NCI-H1092 (cell line): ENCODE results near the gene TEX19.
"Not testable (repeated sequence)": the region's sequence is repeated elsewhere in the genome, so short reads cannot be mapped to it uniquely, and the experiment has no call there.

Source experiments
- DNase-seq: peaks from one replicate; lab custom pipeline; 2025; lab: John Stamatoyannopoulos, UW

TEX19 gene

GRCh38 chr17:82356845-82357355 lies 2.1 kb upstream of the TEX19 start:
- no peak for DNase-seq

GRCh38 chr17:82357394-82357793 lies 1.7 kb upstream of the TEX19 start:
- DNase-seq = no peak

DNA sequence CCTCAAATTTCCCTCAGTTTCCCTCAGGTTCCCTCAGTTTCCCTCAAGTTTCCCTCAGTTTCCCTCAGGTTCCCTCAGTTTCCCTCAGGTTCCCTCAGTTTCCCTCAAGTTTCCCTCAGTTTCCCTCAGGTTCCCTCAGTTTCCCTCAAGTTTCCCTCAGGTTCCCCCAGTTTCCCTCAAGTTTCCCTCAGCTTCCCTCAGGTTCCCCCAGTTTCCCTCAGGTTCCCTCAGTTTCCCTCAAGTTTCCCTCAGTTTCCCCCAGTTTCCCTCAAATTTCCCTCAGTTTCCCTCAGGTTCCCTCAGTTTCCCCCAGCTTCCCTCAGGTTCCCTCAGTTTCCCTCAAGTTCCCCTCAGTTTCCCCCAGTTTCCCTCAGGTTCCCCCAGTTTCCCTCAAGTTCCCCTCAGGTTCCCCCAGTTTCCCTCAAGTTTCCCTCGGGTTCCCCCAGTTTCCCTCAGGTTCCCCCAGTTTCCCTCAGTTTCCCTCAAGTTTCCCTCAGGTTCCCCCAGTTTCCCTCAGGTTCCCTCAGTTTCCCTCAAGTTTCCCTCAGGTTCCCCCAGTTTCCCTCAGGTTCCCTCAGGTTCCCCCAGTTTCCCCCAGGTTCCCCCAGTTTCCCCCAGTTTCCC lies 516 bp downstream of the TEX19 start:
- DNase-seq = not testable (repeated sequence)

GRCh38 chr17:82361885-82362633 lies 3.0 kb downstream of the TEX19 start:
- no peak for DNase-seq

GRCh38 chr17:82365606-82366295 lies 6.7 kb downstream of the TEX19 start:
- no peak for DNase-seq

DNA sequence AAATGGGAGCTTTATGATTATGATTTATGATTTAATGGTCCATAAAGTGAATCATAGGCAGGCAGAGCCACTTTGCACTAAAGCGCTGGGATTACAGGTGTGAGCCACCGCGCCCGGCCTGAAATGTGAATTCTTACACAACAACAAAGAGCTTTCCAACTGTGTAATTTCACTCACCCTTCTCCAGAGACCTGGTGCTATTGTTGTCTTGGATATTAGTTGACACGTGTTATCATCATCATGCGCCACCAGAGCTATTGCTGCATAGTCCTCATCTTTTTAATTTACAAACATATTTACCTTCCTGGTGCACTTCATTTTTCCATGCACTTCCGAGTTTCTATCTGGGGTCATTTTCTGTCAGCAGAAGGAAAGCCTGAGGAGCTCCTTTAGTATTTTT lies 7.7 kb downstream of the TEX19 start:
- DNase-seq = no peak

- DNase-seq = no peak
Observed at GRCh38 chr17:82367724-82368524, 8.9 kb downstream of the TEX19 start.

GRCh38 chr17:82369211-82369610 lies 10.2 kb downstream of the TEX19 start:
- no peak for DNase-seq

GRCh38 chr17:82370471-82371332 lies 11.7 kb downstream of the TEX19 start:
- no peak for DNase-seq

DNA sequence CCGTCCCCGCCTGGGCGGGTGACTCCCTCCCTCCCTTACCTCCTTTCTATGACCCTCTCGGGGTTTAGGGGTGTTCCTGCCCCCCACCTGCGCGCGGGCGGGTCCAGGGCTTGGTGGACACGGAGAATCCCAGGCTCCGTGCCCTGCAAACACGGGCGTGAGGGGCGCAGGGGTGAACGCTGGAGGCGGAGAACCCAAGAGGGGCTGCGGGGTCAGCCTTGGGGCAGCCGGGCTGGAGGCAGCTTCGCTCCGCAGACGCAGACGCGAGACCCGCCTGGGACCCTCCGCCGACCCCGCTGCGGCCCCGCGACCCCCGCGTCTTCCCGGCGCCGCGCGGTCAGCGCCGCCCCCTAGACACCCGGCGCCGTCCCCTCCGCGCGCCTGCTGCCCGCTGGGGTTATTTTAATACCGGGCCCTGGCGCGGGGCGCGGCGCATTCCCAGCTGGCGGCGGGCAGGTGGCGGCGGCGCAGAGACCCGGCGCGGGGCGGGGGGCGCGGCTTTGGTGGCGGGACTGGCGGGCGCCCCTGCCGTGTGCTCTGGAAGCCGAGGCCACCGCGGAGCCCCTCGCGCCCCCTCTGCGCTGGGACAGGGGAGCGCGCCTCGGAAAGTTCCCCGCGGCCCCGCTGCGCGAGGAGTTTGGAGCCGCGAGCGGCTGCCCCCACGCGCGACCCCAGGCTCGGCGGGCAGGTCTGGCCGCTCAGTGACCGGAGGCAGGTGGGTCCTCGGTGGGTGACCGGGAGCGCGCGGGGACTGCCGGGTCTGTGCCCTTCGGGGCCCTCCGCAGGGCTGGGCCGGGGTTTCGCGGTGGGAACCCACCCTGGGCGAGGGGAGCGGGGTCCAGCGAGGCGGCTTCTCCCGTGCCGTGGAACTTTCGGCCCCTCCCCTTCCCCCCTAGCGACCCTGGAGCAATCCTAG lies 12.5 kb downstream of the TEX19 start, which contains the start of gene UTS2R:
TSS of gene UTS2R (plus strand) at position 433 of the 916 bp plus-strand sequence. CDS start 2,560 bp downstream, outside the sequence.
- DNase-seq = no peak

GRCh38 chr17:82372249-82373071 lies 13.4 kb downstream of the TEX19 start:
- no peak for DNase-seq

DNA sequence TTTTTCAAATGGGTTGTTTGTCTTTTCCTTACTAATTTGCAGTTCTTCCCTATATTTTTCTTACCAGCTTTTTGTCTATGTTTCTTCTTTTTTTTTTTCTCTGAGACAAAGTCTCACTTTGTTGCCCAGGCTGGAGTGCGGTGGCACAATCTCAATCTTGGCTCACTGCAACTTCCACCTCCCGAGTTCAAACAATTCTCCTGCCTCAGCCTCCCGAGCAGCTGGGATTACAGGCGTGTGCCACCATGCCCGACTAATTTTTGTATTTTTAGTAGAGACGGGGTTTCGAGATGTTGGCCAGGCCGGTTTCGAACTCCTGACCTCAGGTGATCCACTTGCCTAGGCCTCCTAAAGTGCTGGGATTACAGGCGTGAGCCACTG lies 14.0 kb downstream of the TEX19 start:
- DNase-seq = not testable (repeated sequence)

- DNase-seq = no peak
Observed at GRCh38 chr17:82373731-82374625, 14.9 kb downstream of the TEX19 start.

- no peak for DNase-seq
Observed at GRCh38 chr17:82374626-82375331, 15.7 kb downstream of the TEX19 start.

DNA sequence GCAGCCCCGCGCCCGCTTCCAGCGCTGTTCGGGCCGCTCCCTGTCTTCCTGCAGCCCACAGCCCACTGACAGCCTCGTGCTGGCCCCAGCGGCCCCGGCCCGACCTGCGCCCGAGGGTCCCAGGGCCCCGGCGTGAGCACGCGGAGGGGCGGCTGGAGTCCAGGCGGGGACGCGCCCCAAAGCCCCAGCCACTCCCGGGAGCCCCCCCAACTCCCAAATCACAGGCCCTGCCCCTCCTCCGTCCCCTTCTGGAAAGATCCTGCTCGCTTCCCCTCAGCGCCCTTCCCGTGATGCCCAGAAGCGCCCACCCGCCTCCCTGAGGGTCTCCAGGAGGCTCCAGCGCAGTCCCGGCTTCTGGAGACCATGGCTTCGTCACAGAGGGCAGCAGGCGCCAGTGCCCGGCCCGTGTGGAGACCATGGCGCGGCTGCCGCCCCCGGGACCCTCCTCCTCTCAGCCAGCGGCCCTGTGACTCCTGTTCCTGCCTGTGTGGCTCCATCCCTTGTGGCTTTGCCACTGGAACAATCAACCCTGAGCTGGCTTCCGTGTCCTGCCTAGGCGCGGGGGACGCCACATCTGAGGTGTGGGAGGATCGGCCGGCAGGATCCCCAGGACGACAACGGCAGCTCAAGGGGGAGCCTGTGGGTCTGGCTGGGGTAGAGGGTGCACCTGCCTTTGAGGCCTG lies 16.5 kb downstream of the TEX19 start:
- DNase-seq = no peak

DNA sequence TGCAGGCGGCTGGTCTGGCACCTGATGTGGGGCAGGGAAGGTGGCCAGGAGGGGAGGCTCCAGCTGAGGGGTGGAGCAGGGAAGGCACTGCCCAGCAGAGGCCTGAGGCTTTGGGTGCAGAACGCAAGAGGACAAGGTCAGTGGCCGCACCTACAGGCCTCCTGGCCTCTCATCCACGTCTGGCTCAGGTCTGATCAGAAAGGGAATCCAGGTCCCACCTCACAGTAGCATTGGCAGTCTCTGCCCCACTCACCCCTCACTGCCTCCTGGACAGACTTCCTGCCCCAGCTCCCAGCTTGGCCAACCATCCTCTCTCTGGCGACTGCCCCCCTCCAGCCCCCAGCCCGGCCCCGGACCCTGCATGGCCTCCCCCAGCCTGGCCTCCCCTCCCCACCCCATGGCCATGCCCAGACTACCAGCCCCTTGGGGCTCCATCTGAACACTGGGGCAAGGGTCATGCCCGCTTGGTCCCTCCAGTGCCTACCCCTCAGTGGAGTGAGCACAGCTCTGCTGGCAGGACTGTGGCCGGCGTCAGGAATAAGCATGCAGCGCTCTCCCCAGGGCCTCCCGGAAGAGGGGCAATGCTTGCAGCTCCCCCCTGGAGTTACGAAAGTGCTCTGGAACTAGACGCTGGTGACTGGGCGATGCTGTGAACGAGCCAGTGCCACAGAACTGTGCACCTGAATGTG lies 17.1 kb downstream of the TEX19 start:
- no peak for DNase-seq
